Activated CD8-positive, alpha-beta memory T cell treated with anti-CD3 and anti-CD28 coated beads for 24 hours (primary cell): ENCODE results near the gene SPDYE17.
"Not testable (repeated sequence)": the region's sequence is repeated elsewhere in the genome, so short reads cannot be mapped to it uniquely, and the experiment has no call there.

Source experiments
- DNase-seq: peaks from one replicate; pipeline ENCODE4 v3.0.0-alpha.2; 2020

The SPDYE17 gene, protein sequence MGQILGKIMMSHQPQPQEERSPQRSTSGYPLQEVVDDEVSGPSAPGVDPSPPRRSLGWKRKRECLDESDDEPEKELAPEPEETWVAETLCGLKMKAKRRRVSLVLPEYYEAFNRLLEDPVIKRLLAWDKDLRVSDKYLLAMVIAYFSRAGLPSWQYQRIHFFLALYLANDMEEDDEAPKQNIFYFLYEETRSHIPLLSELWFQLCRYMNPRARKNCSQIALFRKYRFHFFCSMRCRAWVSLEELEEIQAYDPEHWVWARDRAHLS

DNA sequence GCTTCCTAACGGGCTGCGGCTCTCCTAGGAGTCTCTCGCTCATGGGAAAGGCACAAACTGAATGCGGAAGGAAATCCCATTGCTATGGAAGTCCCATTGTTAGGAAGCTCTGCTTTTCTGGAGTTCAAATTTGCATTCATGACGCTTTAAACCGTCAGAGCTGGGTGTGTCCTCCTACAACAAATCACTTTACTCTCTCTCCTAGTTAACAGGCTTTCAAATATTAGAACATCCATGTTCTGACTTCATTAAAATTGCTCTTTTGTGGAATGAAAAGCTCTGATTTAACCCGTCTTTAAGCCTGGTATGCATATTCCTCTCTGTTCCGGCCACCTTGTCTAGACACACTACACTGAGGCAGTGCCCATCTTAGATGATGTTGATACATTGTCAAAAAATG is at the start of gene SPDYE17:
SPDYE17 (minus strand) TSS at position 101 of the 400 bp plus-strand sequence. CDS start 1,791 bp downstream, outside the sequence.
- DNase-seq: not testable (repeated sequence)

DNA sequence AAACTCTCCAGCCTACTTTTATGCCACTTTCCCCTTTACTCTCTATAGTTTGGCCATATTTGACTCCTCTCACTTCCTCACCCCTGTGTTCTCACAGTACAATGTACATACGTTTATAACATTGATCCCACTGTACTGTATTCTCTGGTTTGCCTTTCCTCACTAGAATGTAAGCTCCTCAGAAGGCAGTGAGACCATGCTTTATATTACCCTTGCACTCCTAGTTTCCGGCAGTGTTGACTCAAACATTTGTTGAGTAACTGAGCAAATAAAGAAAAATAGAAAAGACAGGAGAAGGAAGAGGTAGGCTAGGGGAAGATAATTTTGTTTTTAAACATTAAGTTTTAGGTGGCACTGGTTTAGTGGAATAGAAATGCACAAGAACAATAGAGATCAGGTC is 48.1 kb upstream of the SPDYE17 start:
- DNase-seq: not testable (repeated sequence)

DNA sequence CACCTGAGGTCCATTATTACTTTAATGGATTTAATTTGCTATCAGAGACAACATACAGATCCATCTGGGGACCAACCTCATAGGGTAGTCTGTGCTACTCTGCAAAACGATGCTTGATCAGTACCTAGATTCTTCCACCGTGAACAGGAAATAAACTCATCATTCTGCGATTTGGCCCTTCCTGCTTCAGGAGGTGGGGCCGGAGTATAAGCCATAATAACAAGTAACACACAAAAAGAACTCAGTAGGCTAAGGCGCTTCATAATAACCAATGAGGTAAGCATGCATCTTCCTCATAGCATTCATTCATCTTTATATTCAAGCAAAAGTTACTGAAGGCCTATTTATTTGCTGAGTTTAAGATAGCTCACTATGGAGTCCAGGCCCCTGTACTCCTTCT is 47.5 kb upstream of the SPDYE17 start:
- DNase-seq: not testable (repeated sequence)

DNA sequence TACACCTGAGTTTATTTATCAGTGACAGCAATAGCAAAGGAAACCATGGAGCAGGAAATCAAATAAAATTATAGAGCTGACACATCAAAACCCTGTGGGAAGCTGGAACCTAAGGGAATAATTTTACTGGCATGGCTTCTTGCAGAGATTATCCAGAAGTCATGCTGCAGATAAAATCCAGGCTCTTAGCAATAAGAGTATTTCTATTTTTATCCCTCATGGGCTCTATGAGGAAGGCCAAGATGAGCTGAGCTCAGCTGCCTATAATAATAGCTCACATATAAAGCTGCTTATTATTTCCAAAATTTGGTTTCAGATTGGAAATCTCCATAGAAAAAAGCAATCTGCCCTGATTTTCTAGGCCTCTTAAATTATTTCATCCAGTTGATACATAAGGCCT is 47.0 kb upstream of the SPDYE17 start:
- DNase-seq: not testable (repeated sequence)

DNA sequence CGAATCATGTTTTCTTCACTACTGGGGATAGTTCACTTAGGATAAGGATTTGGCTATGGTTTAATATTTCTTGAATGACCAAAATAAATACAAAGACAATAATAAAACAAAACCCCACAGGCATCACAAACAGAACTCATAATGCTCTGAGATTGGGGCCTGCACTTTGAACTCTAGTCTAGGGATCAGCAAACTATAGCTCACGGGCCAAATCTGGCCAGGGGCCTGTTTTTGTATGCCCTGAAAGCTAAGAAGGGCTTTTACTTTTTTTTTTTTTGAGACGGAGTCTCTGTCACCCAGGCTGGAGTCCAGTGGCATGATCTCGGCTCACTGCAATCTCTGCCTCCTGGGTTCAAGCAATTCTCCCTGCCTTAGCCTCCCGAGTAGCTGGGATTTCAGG is 44.9 kb upstream of the SPDYE17 start:
- DNase-seq: not testable (repeated sequence)

- DNase-seq: not testable (repeated sequence)
These were observed 42.7 kb upstream of the SPDYE17 start for GRCh38 chr7:77074786-77075396.

DNA sequence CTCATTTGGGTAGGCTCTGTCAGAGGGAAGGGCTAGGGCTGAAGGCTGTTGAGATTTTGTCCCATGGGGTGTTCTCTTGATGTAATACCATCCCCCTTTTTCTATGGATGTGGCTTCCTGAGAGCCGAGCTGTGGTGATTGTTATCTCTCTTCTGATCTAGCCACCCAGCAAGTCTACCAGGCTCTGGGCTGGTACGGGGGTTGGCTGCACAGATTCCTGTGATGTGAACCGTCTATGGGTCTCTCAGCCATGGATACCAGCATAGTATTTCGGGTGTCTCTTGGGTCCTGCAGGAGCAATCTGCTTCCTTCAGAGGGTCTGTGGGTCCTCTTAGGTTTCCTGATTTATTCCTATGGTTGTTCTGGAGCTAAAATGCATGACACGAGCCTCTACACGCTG is 38.9 kb upstream of the SPDYE17 start:
- DNase-seq: not testable (repeated sequence)

DNA sequence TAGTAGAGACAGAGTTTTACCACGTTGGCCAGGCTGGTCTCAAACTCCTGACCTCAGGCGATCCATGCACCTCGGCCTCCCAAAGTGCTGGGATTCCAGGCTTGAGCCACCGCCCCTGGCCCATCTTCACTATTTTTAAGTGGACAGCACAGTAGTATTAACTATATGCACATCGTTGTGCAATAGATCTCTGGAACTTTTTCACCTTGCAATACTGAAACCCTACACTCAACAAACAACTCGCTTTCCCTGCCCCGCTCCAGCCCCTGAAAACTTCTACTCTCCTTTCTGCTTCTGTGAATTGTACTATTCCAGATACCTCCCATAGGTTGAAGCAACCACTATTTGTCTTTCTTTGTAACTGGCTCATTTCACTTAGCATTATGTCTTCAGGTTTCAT is 33.7 kb upstream of the SPDYE17 start:
- not testable (repeated sequence) for DNase-seq

DNA sequence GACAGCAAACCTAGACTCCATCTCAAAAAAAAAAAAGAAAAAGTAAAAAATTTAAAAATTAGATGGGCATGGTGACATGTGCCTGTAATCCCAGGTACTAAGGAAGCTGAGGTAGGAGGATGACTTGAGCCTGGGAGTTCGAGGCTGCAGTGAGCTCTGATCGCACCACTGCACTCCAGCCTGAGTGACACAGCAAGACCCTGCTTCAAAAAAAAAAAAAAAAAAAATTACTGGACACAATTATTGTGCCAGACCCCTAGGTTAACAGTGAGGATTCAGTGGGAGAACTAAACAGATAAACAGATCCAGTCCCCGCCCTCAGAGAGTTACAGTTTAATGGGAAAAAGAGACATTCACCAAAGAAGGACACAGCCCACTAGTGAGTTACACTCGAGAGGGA is 31.6 kb upstream of the SPDYE17 start:
- not testable (repeated sequence) for DNase-seq

- DNase-seq: not testable (repeated sequence)
These were observed 30.4 kb upstream of the SPDYE17 start, which contains the start of gene SPDYE18 for GRCh38 chr7:77062557-77062956. Gene SPDYE18 (minus strand): TSS chr7:77062558. CDS start chr7:77060512, 2,046 bp downstream.

DNA sequence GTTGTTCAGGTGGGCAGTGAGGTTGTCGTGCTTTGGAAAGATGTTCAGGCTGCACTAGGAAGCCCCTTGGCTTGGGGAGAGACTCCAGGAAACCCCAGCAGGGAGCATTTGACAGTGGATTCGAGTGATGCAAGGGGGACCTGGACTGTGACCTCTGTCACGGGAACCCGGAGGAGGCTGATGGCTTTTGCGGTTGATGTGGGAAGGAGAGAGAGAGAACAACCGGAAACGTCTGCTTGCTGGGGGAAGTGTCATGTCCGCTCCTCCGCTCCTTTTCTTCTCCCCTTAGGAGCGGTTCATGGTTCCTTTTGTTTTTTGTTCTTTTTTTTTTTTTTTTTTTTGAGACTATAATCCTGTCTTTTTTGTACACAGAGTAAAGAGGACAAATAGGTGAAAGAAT is 5.8 kb downstream of the SPDYE17 start:
- not testable (repeated sequence) for DNase-seq

- not testable (repeated sequence) for DNase-seq
These were observed 22.0 kb downstream of the SPDYE17 start for GRCh38 chr7:77010074-77010680.

DNA sequence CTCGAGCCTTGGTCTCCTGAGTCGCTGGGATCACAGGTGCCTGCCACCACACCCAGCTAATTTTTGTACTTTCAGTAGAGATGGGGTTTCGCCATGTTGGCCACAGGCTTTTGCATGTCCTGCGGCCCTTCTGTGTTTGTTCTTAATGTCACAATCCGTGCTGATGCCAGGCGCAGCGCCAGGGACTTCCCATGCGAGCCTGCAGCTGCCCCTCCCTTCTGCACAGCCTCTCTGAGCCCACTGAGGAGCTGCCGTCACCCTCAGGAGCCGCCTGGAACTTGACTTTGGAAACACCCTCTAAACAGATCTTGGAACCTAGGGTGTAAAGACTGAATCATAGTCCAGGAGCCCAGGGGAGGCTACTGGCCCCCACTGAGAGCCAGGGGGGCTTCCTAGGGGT is 24.2 kb downstream of the SPDYE17 start:
- DNase-seq: not testable (repeated sequence)

- DNase-seq: not testable (repeated sequence)
These were observed 25.7 kb downstream of the SPDYE17 start for GRCh38 chr7:77006127-77007110.

GRCh38 chr7:77005461-77006057 is 26.6 kb downstream of the SPDYE17 start:
- DNase-seq: peak; percentile 40

- DNase-seq: peak; percentile 30
These were observed 28.0 kb downstream of the SPDYE17 start for GRCh38 chr7:77004151-77004550.

GRCh38 chr7:77003241-77003640 is 28.9 kb downstream of the SPDYE17 start:
- not testable (repeated sequence) for DNase-seq

DNA sequence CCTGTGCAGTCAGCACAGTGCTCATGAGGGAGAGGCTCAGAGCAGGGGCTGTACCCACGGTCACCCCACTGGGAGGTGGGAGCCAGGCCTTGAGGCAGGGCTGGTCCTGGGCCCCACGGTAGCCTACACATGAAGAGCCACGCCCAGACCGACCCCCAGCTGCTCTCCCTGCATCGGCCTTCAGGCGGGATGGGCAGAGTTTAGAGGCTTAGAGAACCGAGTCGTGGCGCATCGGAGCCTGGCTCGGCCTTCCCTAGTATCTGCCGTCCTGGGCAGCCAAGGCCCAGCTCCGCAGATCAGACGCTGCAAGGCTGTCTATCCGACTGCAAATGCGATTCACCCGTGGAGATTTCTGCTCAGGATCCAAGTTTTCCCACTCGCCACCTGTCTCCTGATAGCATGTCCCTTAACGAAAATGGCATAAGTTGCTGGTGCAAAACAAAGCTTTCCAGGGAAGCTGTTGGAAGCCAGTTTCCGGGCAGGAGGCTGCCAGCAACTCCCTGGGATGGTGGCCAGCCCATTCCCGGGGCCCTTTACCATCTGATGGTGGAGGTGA is 29.4 kb downstream of the SPDYE17 start:
- DNase-seq: peak; percentile 42

GRCh38 chr7:77002104-77002503 is 30.1 kb downstream of the SPDYE17 start:
- DNase-seq: peak; percentile 44

DNA sequence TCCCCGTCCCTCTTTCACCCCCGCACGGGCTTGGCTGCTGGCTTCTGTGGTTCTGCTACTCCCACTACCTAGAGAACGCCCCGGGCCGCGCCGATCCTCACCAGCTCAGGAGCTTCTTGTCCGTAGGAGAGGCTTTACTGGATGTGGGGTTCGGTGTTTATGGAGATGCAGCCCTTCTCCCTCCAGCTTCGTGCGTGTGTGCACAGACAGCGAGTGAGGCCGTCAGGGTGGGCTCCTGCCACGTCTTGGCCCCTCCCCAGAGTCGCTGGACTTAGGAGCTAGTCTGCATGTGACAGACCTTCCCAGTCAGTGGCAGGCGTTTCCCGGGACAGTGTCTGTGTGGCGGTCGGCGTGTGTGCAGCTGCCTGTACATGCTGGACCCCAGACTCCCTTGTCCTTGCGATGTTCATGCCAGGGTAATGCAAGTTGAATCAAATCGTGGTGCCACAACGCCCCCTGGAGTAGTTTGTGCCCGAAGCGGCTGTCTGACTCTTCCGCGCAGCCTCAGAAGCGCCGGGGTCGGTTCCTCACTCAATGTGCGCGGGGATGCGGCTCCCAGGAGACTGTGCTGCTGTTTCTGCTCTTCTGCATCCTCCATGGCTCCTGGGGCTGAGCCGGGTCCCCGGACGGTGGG is 32.6 kb downstream of the SPDYE17 start:
- DNase-seq: peak; percentile 30

DNA sequence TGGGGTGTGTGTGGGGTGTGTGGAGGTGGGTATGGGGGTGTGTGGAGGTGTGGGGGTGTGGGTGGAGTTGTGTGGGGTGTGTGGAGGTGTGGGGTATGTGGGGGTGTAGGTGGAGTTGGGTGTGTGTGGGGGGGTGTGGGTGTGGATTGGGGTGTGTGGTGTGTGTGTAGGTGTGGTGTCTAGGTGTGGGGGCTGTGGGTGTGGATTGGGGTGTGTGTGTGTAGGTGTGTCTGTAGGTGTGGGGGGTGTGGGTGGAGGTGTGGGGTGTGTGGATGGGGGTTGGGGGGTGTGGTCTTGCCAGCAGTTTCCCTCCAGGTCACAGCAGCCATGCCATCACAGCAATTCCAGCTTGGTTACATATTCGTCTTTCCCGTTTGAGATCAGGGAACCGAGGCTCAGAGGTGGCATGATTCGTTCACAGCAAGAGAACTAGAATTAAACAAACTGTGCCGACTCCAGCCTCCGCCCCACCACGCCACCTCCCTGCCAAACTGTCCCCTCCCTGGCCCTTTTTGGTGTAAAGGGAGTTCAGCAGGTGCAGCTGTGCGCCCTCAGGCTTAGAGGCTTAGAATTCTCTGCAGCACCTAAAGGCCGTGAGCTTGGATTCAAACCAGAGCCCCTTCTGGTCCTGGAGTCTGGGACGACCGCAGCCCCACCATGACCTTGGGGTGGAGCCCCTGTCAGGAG is 33.3 kb downstream of the SPDYE17 start:
- peak; percentile 56 for DNase-seq
